ENCODE measurements around the gene CTBP1.

Gene CTBP1

GRCh38 chr4:1297023-1297395, 48.1 kb upstream of the CTBP1 start:
- H3K4me3 ChIP-seq (replicated peaks; ENCODE audit: insufficient read depth, low read length) = no peak overlapping the region
- TF ChIP-seq POLR2AphosphoS5 (IDR thresholded peaks at IDR 0.05; ENCODE audit: low read depth) (no peak), GABPA (IDR thresholded peaks at IDR 0.05; ENCODE audit: low read depth) (no peak), SPI1 (IDR thresholded peaks at IDR 0.05; ENCODE audit: borderline replicate concordance, low read depth) (no peak)
- DNase-seq (ENCODE audit: low read depth in 1 of 2, low spot score in 1 of 2) = no peak
- H3K27ac ChIP-seq (replicated peaks) = no peak overlapping the region
- H3K27me3 ChIP-seq (ENCODE audit: insufficient read depth, poor library complexity, severe bottlenecking) = no peaks in the 10 kb centered on the region

GRCh38 chr4:1296324-1297022, 47.5 kb upstream of the CTBP1 start:
- DNase-seq (ENCODE audit: low read depth in 1 of 2, low spot score in 1 of 2) = no peak
- H3K4me3 ChIP-seq (replicated peaks; ENCODE audit: insufficient read depth, low read length) = no peak overlapping the region
- no peak for TF ChIP-seq SPI1 (IDR thresholded peaks at IDR 0.05; ENCODE audit: borderline replicate concordance, low read depth)
- TF ChIP-seq CTCF (IDR thresholded peaks at IDR 0.05; ENCODE audit: insufficient read depth, low read length) = no peak
- no peak for TF ChIP-seq REST (IDR thresholded peaks at IDR 0.05; ENCODE audit: insufficient replicate concordance, low read depth)
- TF ChIP-seq GABPA (IDR thresholded peaks at IDR 0.05; ENCODE audit: low read depth) = no peak
- TF ChIP-seq POLR2AphosphoS5 (IDR thresholded peaks at IDR 0.05; ENCODE audit: low read depth) = no peak
- H3K27ac ChIP-seq (replicated peaks) = no peak overlapping the region
- no peaks in the 10 kb centered on the region for H3K27me3 ChIP-seq (ENCODE audit: insufficient read depth, poor library complexity, severe bottlenecking)

GRCh38 chr4:1295405-1296055, 46.6 kb upstream of the CTBP1 start:
- DNase-seq (ENCODE audit: low read depth in 1 of 2, low spot score in 1 of 2) = no peak
- H3K4me3 ChIP-seq (replicated peaks; ENCODE audit: insufficient read depth, low read length) = no peak overlapping the region
- no peaks in the 10 kb centered on the region for H3K27me3 ChIP-seq (ENCODE audit: insufficient read depth, poor library complexity, severe bottlenecking)
- H3K27ac ChIP-seq (replicated peaks) = no peak overlapping the region
- TF ChIP-seq GABPA (IDR thresholded peaks at IDR 0.05; ENCODE audit: low read depth) (no peak), REST (IDR thresholded peaks at IDR 0.05; ENCODE audit: insufficient replicate concordance, low read depth) (no peak), POLR2AphosphoS5 (IDR thresholded peaks at IDR 0.05; ENCODE audit: low read depth) (no peak), CTCF (IDR thresholded peaks at IDR 0.05; ENCODE audit: insufficient read depth, low read length) (no peak), SPI1 (IDR thresholded peaks at IDR 0.05; ENCODE audit: borderline replicate concordance, low read depth) (no peak)

GRCh38 chr4:1294891-1295290, 46.0 kb upstream of the CTBP1 start:
- no peak for DNase-seq (ENCODE audit: low read depth in 1 of 2, low spot score in 1 of 2)
- Histone ChIP-seq H3K27me3 (ENCODE audit: insufficient read depth, poor library complexity, severe bottlenecking) (no peaks in the 10 kb centered on the region), H3K4me3 (replicated peaks; ENCODE audit: insufficient read depth, low read length) (no peak overlapping the region), H3K27ac (replicated peaks) (no peak overlapping the region)
- no peak for TF ChIP-seq CTCF (IDR thresholded peaks at IDR 0.05; ENCODE audit: insufficient read depth, low read length)
- TF ChIP-seq GABPA (IDR thresholded peaks at IDR 0.05; ENCODE audit: low read depth) = no peak
- TF ChIP-seq REST (IDR thresholded peaks at IDR 0.05; ENCODE audit: insufficient replicate concordance, low read depth) = no peak
